HUDEP-2 (cell line): ENCODE data around the gene BMPR1B.

Experiments used
- DNase-seq, 76 experiments: peaks; one replicate each; lab custom pipeline; 2025; ENCODE audit not compliant: unreplicated experiment in 76 of 76; lab: John Stamatoyannopoulos, UW

Gene BMPR1B

GRCh38 chr4:94897023-94897422 is 139.3 kb downstream of the BMPR1B start:
- DNase-seq, result no peak

DNA sequence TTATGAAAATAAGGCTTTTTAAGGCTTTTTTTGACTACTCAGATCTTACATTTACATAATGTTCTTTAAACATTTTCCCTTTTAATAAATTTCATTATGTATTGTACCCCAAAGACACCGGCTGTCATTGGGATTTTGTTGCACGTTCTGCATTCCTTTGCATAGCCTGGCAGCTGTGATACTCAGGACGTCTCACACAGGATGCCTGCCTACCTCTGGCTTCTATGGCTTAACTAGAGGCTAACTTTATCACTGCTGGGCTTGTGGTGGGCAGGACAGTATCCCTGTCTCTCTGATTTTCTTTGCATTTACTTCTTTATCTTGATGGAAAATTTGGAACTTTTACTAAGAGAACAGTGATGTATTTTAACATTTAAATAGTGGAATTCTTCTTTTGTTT is 147.8 kb downstream of the BMPR1B start:
- no peak for DNase-seq

- no peak for DNase-seq
These were observed 151.9 kb downstream of the BMPR1B start for GRCh38 chr4:94909645-94910044.

DNA sequence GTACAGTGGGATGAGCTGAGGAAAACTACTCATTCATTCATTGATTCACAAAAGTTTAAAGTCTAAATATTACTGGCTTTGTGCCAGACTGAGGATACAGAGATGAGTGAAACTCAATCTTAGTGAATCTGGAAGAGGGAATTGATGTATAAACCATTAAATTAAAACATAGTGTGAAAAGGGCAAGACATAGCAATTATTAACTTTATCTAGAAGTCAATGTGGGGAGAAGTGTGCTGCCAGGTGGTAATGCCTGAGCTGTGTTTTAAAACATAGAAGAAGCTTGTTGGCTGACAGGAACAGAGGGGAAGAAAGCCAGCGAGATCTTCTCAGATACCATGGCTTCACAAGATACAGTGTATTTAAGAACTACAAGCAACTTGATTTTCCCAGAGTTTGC is 153.4 kb downstream of the BMPR1B start:
- no peak for DNase-seq

DNA sequence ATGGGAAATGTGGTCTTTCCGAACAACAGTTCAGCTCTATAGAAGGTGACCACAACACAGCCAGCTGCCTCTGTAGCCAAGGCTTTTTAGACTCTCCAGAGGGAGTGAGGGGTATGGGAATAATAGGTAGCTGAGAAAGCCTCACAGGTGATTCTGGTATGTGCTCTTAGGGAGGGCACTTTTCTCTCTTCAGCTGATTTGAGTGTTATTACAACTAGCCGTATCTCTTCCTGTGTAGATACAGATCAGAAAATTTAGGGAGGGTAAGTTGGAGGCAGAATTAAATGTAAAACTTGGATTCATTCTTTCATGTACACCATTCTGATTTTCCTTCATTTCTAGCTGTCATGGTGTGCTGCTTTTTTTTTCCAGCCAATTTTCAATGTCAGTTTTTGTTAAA is 154.9 kb downstream of the BMPR1B start:
- DNase-seq, result no peak

GRCh38 chr4:94913316-94913715 is 155.6 kb downstream of the BMPR1B start:
- no peak for DNase-seq

DNA sequence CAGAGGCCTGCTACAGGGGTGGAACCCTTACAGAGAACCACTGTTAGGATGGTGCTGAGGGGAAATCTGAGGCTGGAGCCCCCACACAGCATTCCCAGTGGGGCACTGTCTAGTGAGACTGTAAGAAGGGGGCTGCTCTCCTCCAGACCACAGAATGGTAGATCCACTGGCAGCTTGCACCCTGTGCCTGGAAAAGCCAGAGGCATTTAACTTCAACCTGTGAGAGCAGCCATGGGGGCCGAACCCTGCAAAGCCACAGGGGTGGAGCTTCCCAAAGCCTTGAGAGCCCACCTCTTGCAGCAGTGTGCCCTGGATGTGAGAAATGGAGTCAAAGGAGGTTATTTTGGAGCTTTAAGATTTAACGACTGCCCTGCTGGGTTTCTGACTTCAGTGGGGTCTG is 159.4 kb downstream of the BMPR1B start:
- no peak for DNase-seq

DNA sequence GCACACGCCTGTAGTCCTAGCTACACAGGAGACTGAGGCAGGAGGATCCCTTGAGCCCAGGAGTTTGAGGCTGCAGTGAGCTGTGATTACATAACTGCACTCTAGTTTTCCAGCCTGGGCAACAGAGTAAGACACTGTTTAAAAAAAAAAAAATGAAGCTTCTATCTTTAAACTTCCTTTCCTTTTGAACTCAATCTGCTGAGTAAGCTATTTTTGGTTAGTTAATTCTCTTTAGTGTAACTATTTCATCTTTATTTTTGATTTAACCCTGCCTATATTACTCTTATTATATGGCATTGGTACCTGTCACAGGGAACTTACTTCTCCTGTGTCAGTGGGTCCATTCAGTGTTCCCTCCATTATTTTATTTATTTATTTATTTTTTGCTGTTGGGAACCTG is 160.8 kb downstream of the BMPR1B start:
- no peak for DNase-seq

- no peak for DNase-seq
These were observed 162.6 kb downstream of the BMPR1B start for GRCh38 chr4:94920369-94920768.

- no peak for DNase-seq
These were observed 166.8 kb downstream of the BMPR1B start for GRCh38 chr4:94924566-94924965.

- no peak for DNase-seq
These were observed 168.1 kb downstream of the BMPR1B start for GRCh38 chr4:94925764-94926347.

DNA sequence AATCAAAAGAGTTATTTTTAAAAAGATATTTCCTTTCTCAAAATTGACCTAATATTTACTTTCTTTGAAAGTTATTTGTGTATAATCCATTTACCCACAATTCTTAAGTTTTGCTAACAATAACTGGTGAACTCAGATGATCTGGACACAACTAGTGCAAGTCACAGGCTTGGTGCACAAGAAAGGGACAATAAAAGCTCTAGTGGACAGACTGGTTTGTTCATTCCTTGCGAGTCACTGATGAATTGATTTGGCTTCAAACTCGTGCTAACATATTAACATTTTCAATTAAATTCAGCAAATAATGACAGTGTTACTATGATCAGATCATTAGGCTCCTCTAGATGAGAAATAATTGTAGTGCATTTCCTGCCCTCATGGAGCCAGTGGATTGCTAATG is 169.2 kb downstream of the BMPR1B start:
- DNase-seq, result no peak

DNA sequence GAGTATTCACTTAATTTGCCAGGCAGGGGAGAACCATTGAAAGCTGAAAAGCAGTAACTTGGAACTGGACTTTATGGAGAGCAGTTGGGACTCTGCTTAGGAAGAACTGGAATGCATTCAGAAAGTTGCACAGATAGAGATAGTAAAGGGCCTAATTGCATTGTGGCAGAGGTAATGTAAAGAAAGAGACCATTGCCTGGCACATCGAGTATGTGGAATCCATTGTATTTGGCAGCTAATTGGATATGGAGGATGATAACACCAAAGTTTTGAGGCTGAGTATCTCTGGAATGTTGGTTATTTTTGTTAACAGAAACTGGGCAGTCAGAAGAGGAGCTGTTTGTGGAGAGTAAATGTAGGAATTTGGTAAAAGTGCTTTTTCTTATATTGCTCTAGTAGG is 169.9 kb downstream of the BMPR1B start:
- DNase-seq, result no peak

GRCh38 chr4:94929696-94930095 is 171.9 kb downstream of the BMPR1B start:
- no peak for DNase-seq

DNA sequence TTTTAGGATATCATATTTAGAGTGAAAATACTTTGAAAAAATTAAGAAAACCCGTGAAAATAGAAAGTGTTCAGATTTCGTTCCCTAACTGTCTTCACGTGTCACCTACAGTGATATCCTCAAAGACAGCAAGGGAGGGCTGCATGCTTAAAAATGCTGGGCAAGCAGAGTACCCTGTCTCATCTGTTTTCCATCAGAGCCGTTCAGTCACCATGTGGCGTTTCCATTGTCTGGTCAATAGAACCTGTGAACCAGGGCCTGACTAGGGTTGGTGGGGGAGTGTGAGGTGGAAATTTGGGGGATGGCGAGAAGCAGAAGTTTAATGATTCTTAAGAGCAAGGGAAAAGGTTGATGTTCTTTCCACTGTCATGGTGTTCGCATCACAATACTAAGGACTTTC is 173.9 kb downstream of the BMPR1B start:
- no peak for DNase-seq

GRCh38 chr4:94932366-94932765 is 174.6 kb downstream of the BMPR1B start:
- no peak for DNase-seq

DNA sequence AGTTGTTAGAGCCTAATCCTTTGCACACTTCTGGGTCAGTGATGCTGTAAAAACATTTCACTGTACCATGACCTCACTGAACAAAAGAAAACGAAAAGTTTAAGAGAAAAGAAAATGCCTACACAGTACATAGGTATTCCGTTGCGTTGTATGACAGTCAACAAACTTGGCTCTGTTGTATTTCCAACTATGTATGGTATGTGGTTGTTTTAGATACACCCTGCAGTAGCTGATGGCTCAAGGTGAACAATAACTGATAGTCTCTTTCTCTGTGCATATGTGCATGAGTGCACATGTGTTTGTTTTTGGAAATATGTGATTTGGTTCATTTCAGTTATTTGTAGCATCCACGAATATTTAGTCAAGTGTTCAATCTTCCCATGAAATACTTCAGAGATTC is 176.0 kb downstream of the BMPR1B start:
- no peak for DNase-seq

DNA sequence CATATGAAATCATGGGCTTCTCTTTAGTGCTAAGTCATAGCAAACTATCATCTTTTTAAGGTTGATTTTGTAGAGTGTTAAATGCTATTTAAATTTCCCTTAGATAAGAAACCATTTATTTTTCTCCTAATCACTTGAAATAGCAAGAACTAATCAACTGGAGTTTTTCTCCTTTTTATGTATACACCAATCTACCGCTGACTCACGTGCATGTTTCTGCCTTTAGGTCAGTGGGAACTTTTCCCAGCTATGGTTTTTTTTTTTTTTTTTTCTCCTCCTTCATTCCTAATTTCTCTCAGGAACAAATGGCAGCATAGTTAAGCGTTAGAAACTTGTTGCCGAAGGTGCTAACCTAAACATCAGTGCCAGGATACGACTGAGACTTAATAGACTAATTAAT is 176.4 kb downstream of the BMPR1B start:
- DNase-seq, result no peak

DNA sequence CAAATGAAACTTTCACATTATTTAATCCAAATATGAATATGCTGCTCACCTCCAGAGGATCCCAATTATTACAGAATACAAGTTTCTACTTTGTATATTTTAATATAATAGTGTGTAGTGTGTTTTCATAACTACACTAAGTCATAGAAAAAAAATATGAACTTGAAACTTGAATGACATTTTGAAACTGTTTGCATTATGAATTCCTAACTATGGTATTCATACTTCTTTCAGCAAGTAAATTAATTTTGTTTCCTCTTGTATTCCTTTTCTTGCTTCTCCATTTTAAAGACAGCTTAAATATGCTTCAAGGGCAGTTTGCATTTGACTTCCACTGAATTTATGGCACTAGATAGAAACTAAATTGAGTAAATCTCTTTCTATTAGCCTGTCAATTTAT is 177.1 kb downstream of the BMPR1B start:
- no peak for DNase-seq

DNA sequence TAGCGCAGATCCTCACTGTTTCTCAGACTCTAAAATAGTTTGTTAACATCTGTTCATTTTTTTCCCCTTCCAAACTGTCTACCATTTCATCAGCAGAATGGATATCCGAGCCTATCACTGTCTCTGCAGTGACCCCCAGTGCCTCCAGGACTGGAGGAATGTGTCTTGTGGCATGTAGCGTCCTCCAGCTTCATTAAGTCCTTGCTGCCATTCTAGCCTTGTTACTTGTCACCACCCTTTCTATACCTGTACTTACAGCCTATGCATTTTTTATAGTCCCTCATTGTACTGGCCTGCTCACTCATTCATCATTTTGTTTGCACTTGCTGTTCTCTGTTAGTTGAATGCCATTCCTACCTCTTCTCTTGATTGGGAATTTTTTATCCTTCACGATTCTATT is 179.1 kb downstream of the BMPR1B start:
- no peak for DNase-seq

GRCh38 chr4:94939791-94940519 is 182.2 kb downstream of the BMPR1B start:
- DNase-seq, result no peak

DNA sequence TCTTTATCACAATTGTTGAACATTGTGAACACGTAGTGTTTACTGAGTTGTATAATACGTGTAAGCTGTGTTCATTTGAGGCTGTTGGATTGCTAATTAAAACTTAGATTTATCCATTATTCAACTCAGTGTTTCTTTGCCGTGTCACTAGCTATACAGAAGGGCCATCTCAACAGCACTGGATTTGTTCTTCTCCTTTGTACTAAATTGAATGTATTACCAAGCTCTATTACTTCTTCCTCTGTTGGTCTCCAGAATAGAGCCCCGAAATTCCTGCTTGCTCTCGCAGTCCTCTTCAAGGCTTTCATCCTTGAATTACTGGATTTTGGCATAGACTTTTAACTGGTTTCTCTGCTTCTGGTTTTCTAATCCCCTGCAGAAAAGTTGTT is 182.8 kb downstream of the BMPR1B start:
- DNase-seq, result no peak

DNA sequence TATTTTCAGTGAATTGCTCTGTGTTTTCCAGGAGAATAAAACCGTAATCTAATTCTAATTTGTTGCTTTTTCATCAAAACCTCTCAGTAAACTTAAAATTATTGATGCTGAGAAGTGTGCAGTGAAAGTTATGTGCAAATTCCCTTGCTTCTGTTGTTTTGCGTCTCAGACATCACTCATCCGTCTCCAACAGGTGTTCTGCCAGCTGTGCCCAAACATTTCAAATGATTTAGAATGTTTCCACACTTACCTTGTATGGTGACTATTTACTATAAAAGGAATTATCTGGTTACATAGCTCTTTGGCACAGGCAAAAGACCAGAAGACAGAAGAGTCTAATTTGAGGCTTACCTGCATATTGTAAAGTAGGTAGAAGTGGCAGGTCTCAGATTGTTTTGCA is 184.0 kb downstream of the BMPR1B start:
- no peak for DNase-seq
